CD4-positive, alpha-beta T cell treated with Interleukin-17A for 4 hours (primary cell): ENCODE results near the gene LEMD3.

ENCODE experiments used
- DNase-seq: peaks from one replicate; pipeline ENCODE4 v3.0.0-alpha.2; 2020; ENCODE audit warnings: mixed read lengths

LEMD3 gene

GRCh38 chr12:65208964-65209654, 39.7 kb downstream of the LEMD3 start:
- DNase-seq, result no peak

- DNase-seq, result no peak
Observed at GRCh38 chr12:65209655-65210043, 40.3 kb downstream of the LEMD3 start.

- no peak for DNase-seq
Observed at GRCh38 chr12:65217086-65217485, 47.7 kb downstream of the LEMD3 start.

GRCh38 chr12:65220761-65221160, 51.4 kb downstream of the LEMD3 start:
- no peak for DNase-seq

- DNase-seq, result no peak
Observed at GRCh38 chr12:65229441-65229840, 60.1 kb downstream of the LEMD3 start.

GRCh38 chr12:65232476-65233077, 63.2 kb downstream of the LEMD3 start:
- DNase-seq, result no peak

- no peak for DNase-seq
Observed at GRCh38 chr12:65237153-65237552, 67.8 kb downstream of the LEMD3 start.

GRCh38 chr12:65238609-65239008, 69.2 kb downstream of the LEMD3 start:
- no peak for DNase-seq

- DNase-seq, result no peak
Observed at GRCh38 chr12:65248656-65249633, 79.6 kb downstream of the LEMD3 start.

- DNase-seq, result no peak
Observed at GRCh38 chr12:65252515-65252914, 83.1 kb downstream of the LEMD3 start.

- no peak for DNase-seq
Observed at GRCh38 chr12:65257986-65258385, 88.6 kb downstream of the LEMD3 start.

GRCh38 chr12:65259501-65259900, 90.1 kb downstream of the LEMD3 start:
- no peak for DNase-seq

- no peak for DNase-seq
Observed at GRCh38 chr12:65263777-65264176, 94.4 kb downstream of the LEMD3 start.

- DNase-seq, result no peak
Observed at GRCh38 chr12:65266408-65266807, 97.0 kb downstream of the LEMD3 start.

- no peak for DNase-seq
Observed at GRCh38 chr12:65269603-65270002, 100.2 kb downstream of the LEMD3 start.

- DNase-seq, result no peak
Observed at GRCh38 chr12:65274602-65275272, 105.4 kb downstream of the LEMD3 start.

- DNase-seq, result no peak
Observed at GRCh38 chr12:65275627-65276026, 106.2 kb downstream of the LEMD3 start.

GRCh38 chr12:65276916-65277530, 107.6 kb downstream of the LEMD3 start:
- DNase-seq, result no peak

- DNase-seq, result no peak
Observed at GRCh38 chr12:65277994-65278575, 108.7 kb downstream of the LEMD3 start.

- DNase-seq, result peak; percentile 8
Observed at GRCh38 chr12:65278576-65279368, 109.4 kb downstream of the LEMD3 start, which contains the start of gene MSRB3. TSS of gene MSRB3 (plus strand) at chr12:65278683. CDS start at chr12:65308580, 29,897 bp downstream.
